Stomach (tissue), 4 donors: ENCODE data around the gene PMP22.

Experiments used
- EP300 ChIP-seq: sonication (generic); formaldehyde crosslinking; IDR thresholded peaks from one replicate; pipeline ENCODE4 v1.6.1; 2017; ENCODE audit warnings: antibody characterized with exemption
- POLR2A ChIP-seq, 4 donors: fragments of 450-650 bp; IDR thresholded peaks; one replicate each; pipeline ENCODE4 v1.6.1; 2016; ENCODE audit warnings: antibody characterized with exemption in 4 of 4, control low read depth in 2 of 4, mild to moderate bottlenecking in 1 of 4, moderate library complexity in 1 of 4
- TF ChIP-seq, protein P1 (sequence below), 7 experiments: fragments of 450-650 bp in 4 of 7; fragments of 200-600 bp in 3 of 7; sonication (generic) in 3 of 7; IDR thresholded peaks; one replicate each; pipeline ENCODE4 v1.5.1; 2016 to 2019; ENCODE audit warnings: antibody characterized with exemption in 7 of 7, control low read depth in 2 of 7, mild to moderate bottlenecking in 1 of 7

GRCh38 chr17:15268461-15268860 lies 3.3 kb upstream of the PMP22 start:
- TF ChIP-seq, protein P1, sequence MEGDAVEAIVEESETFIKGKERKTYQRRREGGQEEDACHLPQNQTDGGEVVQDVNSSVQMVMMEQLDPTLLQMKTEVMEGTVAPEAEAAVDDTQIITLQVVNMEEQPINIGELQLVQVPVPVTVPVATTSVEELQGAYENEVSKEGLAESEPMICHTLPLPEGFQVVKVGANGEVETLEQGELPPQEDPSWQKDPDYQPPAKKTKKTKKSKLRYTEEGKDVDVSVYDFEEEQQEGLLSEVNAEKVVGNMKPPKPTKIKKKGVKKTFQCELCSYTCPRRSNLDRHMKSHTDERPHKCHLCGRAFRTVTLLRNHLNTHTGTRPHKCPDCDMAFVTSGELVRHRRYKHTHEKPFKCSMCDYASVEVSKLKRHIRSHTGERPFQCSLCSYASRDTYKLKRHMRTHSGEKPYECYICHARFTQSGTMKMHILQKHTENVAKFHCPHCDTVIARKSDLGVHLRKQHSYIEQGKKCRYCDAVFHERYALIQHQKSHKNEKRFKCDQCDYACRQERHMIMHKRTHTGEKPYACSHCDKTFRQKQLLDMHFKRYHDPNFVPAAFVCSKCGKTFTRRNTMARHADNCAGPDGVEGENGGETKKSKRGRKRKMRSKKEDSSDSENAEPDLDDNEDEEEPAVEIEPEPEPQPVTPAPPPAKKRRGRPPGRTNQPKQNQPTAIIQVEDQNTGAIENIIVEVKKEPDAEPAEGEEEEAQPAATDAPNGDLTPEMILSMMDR (IDR thresholded peaks at IDR 0.05), result no peak
- TF ChIP-seq POLR2A (IDR thresholded peaks at IDR 0.05), result no peak
- TF ChIP-seq EP300, result no peak
